ENCODE data around the gene ZNF83.

Gene ZNF83

GRCh38 chr19:52566588-52566987 is 71.6 kb downstream of the ZNF83 start:
- DNase-seq = no peak

- DNase-seq = no peak
Measured at GRCh38 chr19:52566121-52566520, 72.0 kb downstream of the ZNF83 start.

Measured in NCI-H526 (cell line).